Activated CD8-positive, alpha-beta T cell treated with anti-CD3 and anti-CD28 coated beads, Interleukin-2, amount 10 ng/mL, durations not matched to agents 7 days and 5 days (primary cell): ENCODE results near the gene HS3ST3A1. TPM values are rescaled to one million over a fixed set of nuclear protein-coding genes. Genes with fewer than 3 reads are reported as not detected.
"Not testable (repeated sequence)": the region's sequence is repeated elsewhere in the genome, so short reads cannot be mapped to it uniquely, and the experiment has no call there.

Source experiments
- ATAC-seq: fragments of 150-1000 bp; cut with Tn5 transposase; one replicate; pipeline ENCODE4 v1.10.0; 2021; ENCODE audit warnings: moderate library complexity
- CTCF ChIA-PET: fragments of 350-600 bp; sonication (Branson Sonifier 250); formaldehyde crosslinking; loops from one replicate; lab custom pipeline; 2021; ENCODE audit warnings: antibody characterized with exemption; lab: Charles Lee
- POLR2A ChIA-PET: fragments of 350-600 bp; sonication (Branson Sonifier 250); formaldehyde crosslinking; loops from one replicate; lab custom pipeline; 2021; ENCODE audit warnings: antibody characterized with exemption; lab: Charles Lee
- DNase-seq: peaks from one replicate; pipeline ENCODE4 v3.0.0-alpha.2; 2020
- H3K27ac Mint-ChIP-seq: one replicate; pipeline ENCODE4 v1.8.0; 2021; ENCODE audit warnings: mild to moderate bottlenecking, mixed read lengths
- H3K27me3 Mint-ChIP-seq: one replicate; pipeline ENCODE4 v1.8.0; 2021; ENCODE audit warnings: low read depth, mixed read lengths
- H3K36me3 Mint-ChIP-seq: one replicate; pipeline ENCODE4 v1.8.0; 2021; ENCODE audit warnings: low read depth, mixed read lengths
- H3K4me1 Mint-ChIP-seq: one replicate; pipeline ENCODE4 v1.8.0; 2021; ENCODE audit warnings: low read depth, mixed read lengths
- H3K4me3 Mint-ChIP-seq: one replicate; pipeline ENCODE4 v1.8.0; 2021; ENCODE audit warnings: mild to moderate bottlenecking, mixed read lengths
- H3K9me3 Mint-ChIP-seq: one replicate; pipeline ENCODE4 v1.8.0; 2022; ENCODE audit warnings: mixed read lengths; ENCODE audit not compliant: insufficient read depth
- total RNA-seq, 2 experiments: library from RNA; stranded (reverse); gene quantifications; one replicate each; pipeline ENCODE4 v1.2.3, GENCODE V29; 2021

HS3ST3A1 gene
- total RNA-seq, 2 experiments from 2014 or later = not detected

DNA sequence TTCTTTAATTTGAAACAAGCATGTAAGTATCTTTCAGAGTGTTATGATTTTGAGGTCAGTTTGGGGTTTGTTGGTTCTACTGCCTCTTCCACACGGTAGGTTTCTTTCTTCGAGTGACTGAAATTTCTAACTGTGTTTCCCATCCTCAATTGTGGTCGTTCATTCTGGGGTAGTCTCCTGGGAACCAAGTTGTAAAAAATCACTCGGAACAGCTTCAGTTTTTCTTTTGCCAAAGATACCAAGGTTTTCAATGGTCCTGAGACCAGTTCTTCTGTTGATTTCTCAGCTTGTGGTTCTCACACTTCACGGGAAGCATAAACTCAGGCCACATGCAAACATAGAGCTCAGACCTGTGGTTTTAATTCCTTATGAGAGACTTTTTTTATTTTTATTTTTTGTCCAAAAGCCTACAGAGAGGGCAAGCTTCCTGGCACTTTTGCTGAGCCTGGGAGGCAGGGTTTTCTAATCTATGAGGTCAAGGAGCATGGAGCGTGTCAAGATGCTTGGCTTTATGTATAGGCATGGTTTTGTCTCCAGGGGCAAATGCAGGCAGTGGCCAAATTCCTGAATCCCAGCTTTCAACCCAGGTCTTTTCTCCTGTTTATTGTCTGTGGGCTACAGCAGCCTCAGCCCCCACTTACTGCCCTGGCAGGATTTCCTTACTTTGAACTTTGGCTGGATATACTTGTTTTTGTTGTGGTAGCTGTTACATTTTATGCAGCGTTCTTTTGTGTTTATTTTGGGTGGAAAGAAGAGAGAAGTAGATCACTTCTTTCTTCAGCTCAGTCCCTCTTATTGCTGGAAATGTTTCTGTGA, 32.9 kb downstream of the HS3ST3A1 start:
- Mint-ChIP-seq H3K27me3 (peaks cover 4% of the 10 kb centered on the region), H3K36me3 (no peaks in the 10 kb centered on the region), H3K9me3 (no peaks in the 10 kb centered on the region), H3K4me1 (peaks cover 8% of the 10 kb centered on the region), H3K4me3 (no peak overlapping the region), H3K27ac (no peak overlapping the region)
- DNase-seq (no peak), ATAC-seq (no peak)
- POLR2A ChIA-PET = no interaction called here
- CTCF ChIA-PET = interaction anchor here (1.0 to 1.1 kb wide), 2 partner anchors 16 to 25 kb away, joined by 3 to 4 read pairs; no protein-coding TSS in a partner anchor

DNA sequence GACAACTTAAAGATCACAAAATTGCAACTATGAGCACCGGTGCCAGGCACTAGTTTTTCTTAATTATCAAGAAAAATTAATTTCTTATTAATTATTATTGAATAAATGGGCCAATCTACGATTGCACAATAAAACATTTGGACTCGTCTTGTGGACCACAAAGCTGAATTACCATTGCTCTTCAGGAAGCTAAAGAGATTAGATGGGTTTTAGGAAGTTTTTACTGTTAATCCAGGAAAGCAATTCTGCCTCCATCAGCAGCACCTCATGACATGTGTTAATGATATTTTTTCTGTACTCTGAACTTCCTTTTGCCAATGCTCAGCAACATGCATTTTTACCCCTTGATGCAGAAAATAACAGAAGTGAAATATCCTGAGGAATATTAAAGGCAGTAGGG, 37.9 kb downstream of the HS3ST3A1 start:
- Mint-ChIP-seq H3K27me3 (no peaks in the 10 kb centered on the region), H3K36me3 (no peaks in the 10 kb centered on the region), H3K4me1 (peaks cover 8% of the 10 kb centered on the region), H3K27ac (no peak overlapping the region), H3K9me3 (no peaks in the 10 kb centered on the region), H3K4me3 (no peak overlapping the region)
- CTCF ChIA-PET = no interaction called here
- no peak for DNase-seq
- no peak for ATAC-seq
- POLR2A ChIA-PET = no interaction called here

DNA sequence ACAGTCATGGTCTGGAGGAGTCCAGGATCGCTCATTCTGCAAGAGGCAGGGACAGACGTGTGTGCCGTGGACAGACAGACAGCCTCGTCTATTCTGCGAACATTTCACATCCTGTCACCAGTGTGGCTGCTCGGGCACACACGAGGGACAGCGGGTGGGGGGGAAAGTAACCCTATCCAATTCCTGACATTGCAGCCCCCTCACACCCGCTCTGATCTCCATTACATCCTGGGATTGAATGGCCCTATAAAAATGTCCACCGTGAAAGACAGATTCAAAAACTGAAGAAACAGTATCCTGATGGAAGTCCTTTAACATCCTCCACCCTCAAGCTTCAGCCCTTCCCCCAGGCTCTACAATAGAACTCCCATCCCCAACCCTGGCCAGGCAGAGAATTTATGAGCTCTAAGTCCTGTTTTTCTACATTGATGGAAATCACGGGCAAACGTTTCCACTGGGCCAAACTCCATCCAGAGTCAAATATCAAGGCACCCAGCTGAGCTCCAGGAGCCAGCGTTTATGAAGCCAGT, 39.4 kb downstream of the HS3ST3A1 start:
- Mint-ChIP-seq H3K27ac (no peak overlapping the region), H3K27me3 (no peaks in the 10 kb centered on the region), H3K4me1 (peaks cover 8% of the 10 kb centered on the region), H3K9me3 (no peaks in the 10 kb centered on the region), H3K4me3 (no peak overlapping the region), H3K36me3 (no peaks in the 10 kb centered on the region)
- ATAC-seq (no peak), DNase-seq (no peak)
- ChIA-PET POLR2A (interaction anchor here (0.6 kb wide), 1 partner anchor 1214 kb away, joined by 3 read pairs; no protein-coding TSS in a partner anchor), CTCF (no interaction called here)

GRCh38 chr17:13561606-13562270, 40.0 kb downstream of the HS3ST3A1 start:
- DNase-seq = no peak
- Mint-ChIP-seq H3K27ac (no peak overlapping the region), H3K9me3 (no peaks in the 10 kb centered on the region), H3K36me3 (no peaks in the 10 kb centered on the region), H3K27me3 (no peaks in the 10 kb centered on the region), H3K4me1 (peaks cover 7% of the 10 kb centered on the region), H3K4me3 (no peak overlapping the region)
- ChIA-PET POLR2A (interaction anchor here (0.6 kb wide), 1 partner anchor 1214 kb away, joined by 3 read pairs; no protein-coding TSS in a partner anchor), CTCF (no interaction called here)
- ATAC-seq = no peak

DNA sequence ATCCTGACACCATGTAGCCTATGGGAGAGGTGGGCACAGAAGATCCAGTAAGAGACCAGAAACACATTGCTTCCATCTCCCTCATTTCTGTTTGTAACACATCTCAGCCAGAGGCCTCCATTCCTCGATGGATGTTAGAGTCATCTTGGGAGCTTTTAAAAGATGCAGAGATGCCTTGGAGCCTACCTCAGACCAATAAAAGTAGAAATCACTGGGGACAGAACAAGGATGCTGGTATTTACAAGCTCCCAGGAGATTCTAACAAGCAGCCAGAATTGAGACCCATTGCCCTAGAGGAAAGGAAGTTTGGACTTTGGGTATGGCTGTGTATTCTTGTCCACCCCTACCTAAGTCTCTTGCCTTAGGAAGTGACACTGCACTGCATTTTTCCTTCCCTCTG, 40.8 kb downstream of the HS3ST3A1 start:
- no peak for ATAC-seq
- Mint-ChIP-seq H3K9me3 (no peaks in the 10 kb centered on the region), H3K4me3 (no peak overlapping the region), H3K4me1 (no peaks in the 10 kb centered on the region), H3K27ac (no peak overlapping the region), H3K27me3 (no peaks in the 10 kb centered on the region), H3K36me3 (no peaks in the 10 kb centered on the region)
- no peak for DNase-seq
- POLR2A ChIA-PET = no interaction called here
- CTCF ChIA-PET = no interaction called here

- ChIA-PET POLR2A (interaction anchor here (0.5 kb wide), 1 partner anchor 184 kb away, joined by 3 read pairs; no protein-coding TSS in a partner anchor), CTCF (no interaction called here)
- DNase-seq = no peak
- H3K36me3 Mint-ChIP-seq = no peaks in the 10 kb centered on the region
- H3K27ac Mint-ChIP-seq = no peak overlapping the region
- no peaks in the 10 kb centered on the region for H3K27me3 Mint-ChIP-seq
- no peak overlapping the region for H3K4me3 Mint-ChIP-seq
- no peak for ATAC-seq
- no peaks in the 10 kb centered on the region for H3K4me1 Mint-ChIP-seq
- H3K9me3 Mint-ChIP-seq = no peaks in the 10 kb centered on the region
Measured at GRCh38 chr17:13558588-13558987, 43.1 kb downstream of the HS3ST3A1 start.

DNA sequence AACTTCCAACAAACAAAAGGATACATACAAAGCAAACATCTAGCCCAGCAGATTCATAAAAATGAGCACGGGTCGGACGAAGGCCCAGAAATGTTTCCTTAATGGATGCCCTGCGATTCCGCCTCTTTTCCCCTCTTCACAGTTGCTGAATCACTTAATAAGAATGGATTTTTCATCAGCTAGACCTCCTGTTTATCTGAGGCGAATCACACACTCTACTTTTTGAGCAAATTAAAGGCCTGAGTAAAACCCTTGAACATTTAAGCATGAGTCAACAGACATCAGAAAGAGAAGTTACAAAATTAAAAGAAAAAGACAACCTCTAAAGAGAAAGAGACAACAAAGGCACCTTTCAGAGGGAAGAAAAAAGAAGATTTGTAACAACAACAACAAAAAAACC, 44.7 kb downstream of the HS3ST3A1 start:
- Mint-ChIP-seq H3K9me3 (no peaks in the 10 kb centered on the region), H3K4me3 (no peak overlapping the region), H3K27ac (no peak overlapping the region), H3K4me1 (no peaks in the 10 kb centered on the region), H3K36me3 (no peaks in the 10 kb centered on the region), H3K27me3 (no peaks in the 10 kb centered on the region)
- DNase-seq (no peak), ATAC-seq (no peak)
- ChIA-PET CTCF (no interaction called here), POLR2A (no interaction called here)

DNA sequence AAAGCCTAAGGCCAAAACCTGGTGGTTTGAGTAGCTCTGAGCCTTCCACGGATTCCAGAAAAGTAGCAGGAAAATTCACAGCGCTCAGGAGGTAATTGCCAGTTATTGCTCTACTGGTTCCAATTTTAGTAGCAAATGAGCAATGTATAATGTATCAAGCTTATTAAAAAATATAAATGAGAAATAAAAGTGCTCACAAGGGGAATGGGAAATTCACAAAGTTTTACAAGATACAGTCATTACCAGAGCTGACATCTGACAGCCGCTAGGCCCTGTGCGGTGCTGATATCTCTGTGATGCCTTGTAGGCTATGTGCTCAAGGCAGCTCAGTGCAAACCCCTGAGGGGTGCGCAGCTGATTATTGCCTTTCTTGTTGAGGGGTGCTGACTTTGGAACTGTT, 47.5 kb downstream of the HS3ST3A1 start:
- ChIA-PET POLR2A (no interaction called here), CTCF (no interaction called here)
- no peaks in the 10 kb centered on the region for H3K4me1 Mint-ChIP-seq

DNA sequence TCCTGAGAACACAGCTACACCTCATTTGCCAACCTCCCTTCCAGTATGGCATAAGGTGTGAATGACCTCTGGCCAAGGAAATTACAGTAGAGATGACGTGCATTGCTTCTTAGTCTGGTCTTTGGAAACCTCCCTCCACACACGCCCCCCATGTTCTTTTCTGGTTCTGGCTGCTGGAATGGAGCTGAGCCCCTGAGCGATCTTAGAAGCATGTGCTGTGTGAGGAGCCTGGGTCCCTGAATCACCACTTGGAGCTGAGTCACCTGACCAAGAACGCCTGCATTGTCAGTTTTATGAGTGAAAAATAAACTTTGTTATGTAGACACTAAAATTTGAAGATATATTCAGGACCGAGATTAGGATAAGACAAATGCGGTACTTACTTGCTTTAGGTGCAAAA, 51.4 kb downstream of the HS3ST3A1 start:
- H3K4me3 Mint-ChIP-seq = no peak overlapping the region
- H3K9me3 Mint-ChIP-seq = no peaks in the 10 kb centered on the region
- no peaks in the 10 kb centered on the region for H3K27me3 Mint-ChIP-seq
- no peak for ATAC-seq
- ChIA-PET POLR2A (no interaction called here), CTCF (no interaction called here)
- no peak for DNase-seq
- H3K27ac Mint-ChIP-seq = no peak overlapping the region
- H3K36me3 Mint-ChIP-seq = no peaks in the 10 kb centered on the region
- H3K4me1 Mint-ChIP-seq = no peaks in the 10 kb centered on the region

More for the DNA sequence above, 47.5 kb downstream of the HS3ST3A1 start:
- no peaks in the 10 kb centered on the region for H3K36me3 Mint-ChIP-seq
- DNase-seq = no peak
- no peaks in the 10 kb centered on the region for H3K9me3 Mint-ChIP-seq
- H3K27ac Mint-ChIP-seq = no peak overlapping the region
- no peak overlapping the region for H3K4me3 Mint-ChIP-seq
- H3K27me3 Mint-ChIP-seq = no peaks in the 10 kb centered on the region
- no peak for ATAC-seq

DNA sequence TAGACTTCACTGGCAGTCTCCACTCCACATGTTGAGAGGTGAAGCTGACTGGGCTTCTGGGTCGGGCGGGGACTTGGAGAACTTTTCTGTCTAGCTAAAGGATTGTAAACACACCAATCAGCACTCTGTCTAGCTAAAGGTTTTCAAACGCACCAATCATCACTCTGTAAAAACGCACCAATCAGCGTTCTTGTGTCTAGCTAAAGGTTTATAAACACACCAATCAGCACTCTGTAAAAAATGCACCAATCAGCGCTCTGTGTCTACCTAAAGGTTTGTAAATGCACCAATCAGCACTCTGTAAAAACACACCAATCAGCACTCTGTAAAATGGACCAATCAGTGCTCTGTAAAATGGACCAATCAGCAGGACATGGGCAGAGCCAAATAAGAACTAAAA, 53.2 kb downstream of the HS3ST3A1 start:
- H3K9me3 Mint-ChIP-seq, ATAC-seq, POLR2A ChIA-PET, H3K27me3 Mint-ChIP-seq, H3K36me3 Mint-ChIP-seq, H3K4me1 Mint-ChIP-seq, H3K4me3 Mint-ChIP-seq, DNase-seq, CTCF ChIA-PET, H3K27ac Mint-ChIP-seq: not testable (repeated sequence)

DNA sequence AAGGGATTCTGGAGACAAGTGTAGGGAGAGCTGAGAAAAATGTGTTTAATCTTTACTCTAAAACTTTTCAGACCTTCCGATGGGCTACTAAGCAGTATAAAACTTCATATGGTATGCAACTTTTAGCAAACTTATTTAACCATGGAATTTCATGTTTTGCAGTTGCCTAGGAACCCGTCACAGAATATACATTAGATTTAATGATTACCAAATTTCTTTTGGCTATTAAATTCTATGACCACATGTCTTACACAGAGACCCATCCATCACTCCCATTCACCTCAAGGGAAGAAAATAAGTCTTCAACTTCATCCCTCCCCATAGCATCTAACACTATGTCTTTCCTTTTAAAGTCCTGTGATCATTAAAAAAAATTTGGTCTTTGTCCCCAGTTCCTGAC, 54.9 kb downstream of the HS3ST3A1 start:
- Mint-ChIP-seq H3K36me3 (no peaks in the 10 kb centered on the region), H3K9me3 (no peaks in the 10 kb centered on the region), H3K4me1 (no peaks in the 10 kb centered on the region), H3K27ac (no peak overlapping the region), H3K4me3 (no peak overlapping the region), H3K27me3 (no peaks in the 10 kb centered on the region)
- DNase-seq (no peak), ATAC-seq (no peak)
- POLR2A ChIA-PET = no interaction called here
- CTCF ChIA-PET = no interaction called here

DNA sequence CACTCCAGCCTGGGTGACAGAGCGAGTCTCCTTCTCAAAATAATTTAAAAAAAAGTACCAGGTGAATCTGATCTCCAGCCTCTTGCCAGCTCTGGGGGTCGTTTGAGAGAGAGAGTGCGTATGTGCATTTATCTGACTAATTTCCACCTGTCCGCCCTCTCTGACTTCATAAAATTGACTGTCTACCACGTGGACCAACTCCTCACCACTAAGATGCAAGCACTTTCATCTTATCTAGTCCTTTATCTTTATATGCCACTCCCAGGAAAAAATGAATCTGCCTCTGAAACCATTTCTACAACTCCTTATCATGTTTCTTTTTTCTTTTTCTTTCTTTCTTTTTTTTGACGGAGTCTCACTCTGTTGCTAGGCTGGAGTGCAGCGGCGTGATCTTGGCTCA, 55.8 kb downstream of the HS3ST3A1 start:
- DNase-seq = no peak
- ATAC-seq = no peak
- Mint-ChIP-seq H3K4me3 (no peak overlapping the region), H3K9me3 (no peaks in the 10 kb centered on the region), H3K4me1 (no peaks in the 10 kb centered on the region), H3K36me3 (no peaks in the 10 kb centered on the region), H3K27ac (no peak overlapping the region), H3K27me3 (no peaks in the 10 kb centered on the region)
- POLR2A ChIA-PET = no interaction called here
- CTCF ChIA-PET = no interaction called here
